Endodermal cell (in vitro differentiated cells): ENCODE results near the gene LYPD5. TPM values are rescaled to one million over a fixed set of nuclear protein-coding genes. Genes with fewer than 3 reads are reported as not detected.

Source experiments
- DNase-seq: peaks from one replicate; pipeline ENCODE4 v3.0.0-alpha.2; 2017
- H3K27ac ChIP-seq: 2 replicates; pipeline ENCODE4 v1.5.1; 2013; ENCODE audit warnings: mild to moderate bottlenecking, low read depth, low read length, moderate library complexity
- H3K27me3 ChIP-seq: 2 replicates; pipeline ENCODE4 v1.6.1; 2013; ENCODE audit warnings: mild to moderate bottlenecking, low read length, moderate library complexity; ENCODE audit not compliant: insufficient read depth, control insufficient read depth, poor library complexity, severe bottlenecking
- H3K36me3 ChIP-seq: 2 replicates; pipeline ENCODE4 v1.7.0; 2013; ENCODE audit warnings: mild to moderate bottlenecking, low read length, moderate library complexity; ENCODE audit not compliant: control insufficient read depth, insufficient read depth
- H3K4me1 ChIP-seq: one replicate; pipeline ENCODE4 v1.7.0; 2013; ENCODE audit warnings: low read length; ENCODE audit not compliant: control insufficient read depth, insufficient read depth
- H3K4me3 ChIP-seq: 2 replicates; pipeline ENCODE4 v1.5.1; 2013; ENCODE audit warnings: mild to moderate bottlenecking, low read length, moderate library complexity
- H3K9ac ChIP-seq: 2 replicates; pipeline ENCODE4 v1.6.1; 2013; ENCODE audit warnings: mild to moderate bottlenecking, low read length, moderate library complexity; ENCODE audit not compliant: poor library complexity, severe bottlenecking; ENCODE audit errors: extremely low read depth
- H3K9me3 ChIP-seq: 2 replicates; pipeline ENCODE4 v1.6.1; 2013; ENCODE audit warnings: mild to moderate bottlenecking, low read length, moderate library complexity; ENCODE audit not compliant: control insufficient read depth
- H3K27ac Mint-ChIP-seq: 2 replicates; pipeline ENCODE4 v1.8.0; 2020; ENCODE audit warnings: mixed read lengths
- H3K27me3 Mint-ChIP-seq: 2 replicates; pipeline ENCODE4 v1.8.0; 2021; ENCODE audit warnings: mild to moderate bottlenecking, mixed read lengths; ENCODE audit not compliant: insufficient read depth
- H3K36me3 Mint-ChIP-seq: 2 replicates; pipeline ENCODE4 v1.8.0; 2020; ENCODE audit warnings: low read depth, mixed read lengths
- H3K4me1 Mint-ChIP-seq: 2 replicates; pipeline ENCODE4 v1.8.0; 2020; ENCODE audit warnings: mixed read lengths
- H3K4me3 Mint-ChIP-seq: 2 replicates; pipeline ENCODE4 v1.8.0; 2020; ENCODE audit warnings: mild to moderate bottlenecking, moderate library complexity, mixed read lengths
- H3K9me3 Mint-ChIP-seq: 2 replicates; pipeline ENCODE4 v1.8.0; 2020; ENCODE audit warnings: mild to moderate bottlenecking, mixed read lengths
- WGBS, 2 experiments: methylation state at CpG; one replicate each; pipeline versions ENCODE4 v1.1.5 to v1.1.7; 2013; ENCODE audit warnings: missing lambda C conversion rate in 2 of 2, mixed read lengths in 1 of 2; ENCODE audit not compliant: insufficient coverage in 1 of 2, insufficient read length in 1 of 2; 5-methylcytosine and 5-hydroxymethylcytosine counted together
- total RNA-seq, 2 donors: library from RNA; stranded (reverse); fragmentation: NEBNext Ultra II Directional in 1 of 2; extraction: Animal tissue kit (Norgen Biotek cat#: 25700) in 1 of 2; gene quantifications; 2 replicates in 1 of 2; 3 replicates in 1 of 2; pipeline ENCODE4 v1.2.1, GENCODE V29; 2021
- TF ChIP-seq, protein P1 (sequence below): fragments of 200-600 bp; sonication (generic); conservative IDR thresholded peaks from 2 replicates; pipeline ENCODE4 v1.5.0; 2021; ENCODE audit warnings: antibody characterized with exemption, mild to moderate bottlenecking

LYPD5 gene
- total RNA-seq, 2 donors from 2014 or later, result 0.11 TPM; not detected in 1

DNA sequence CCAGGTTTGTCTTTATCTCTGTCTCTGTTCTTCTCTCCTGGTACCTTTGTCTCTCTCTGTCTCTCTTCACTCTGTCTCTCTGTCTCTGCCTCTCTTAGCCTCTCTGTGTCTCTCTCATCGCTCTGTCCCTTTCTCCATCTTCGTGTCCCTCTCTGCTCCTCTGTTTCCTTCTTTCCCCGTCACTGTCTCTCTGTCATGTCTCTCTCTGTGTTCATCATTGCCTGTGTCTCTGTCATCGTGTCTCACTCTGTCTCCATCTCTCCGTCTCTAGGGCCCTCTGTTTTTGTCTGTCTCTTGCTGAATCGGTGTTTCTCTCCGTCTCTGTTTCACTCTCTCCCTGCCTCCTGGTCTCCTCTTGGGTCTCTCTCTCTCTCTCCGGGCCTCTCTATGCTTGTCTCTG lies 18.6 kb downstream of the LYPD5 start:
- 91 to 96% methylated on average over 8 of the region's 8 CpGs for WGBS, 2 experiments
- Mint-ChIP-seq H3K4me3 (no peak overlapping the region), H3K4me1 (peaks cover 7% of the 10 kb centered on the region), H3K27ac (no peak overlapping the region), H3K27me3 (peaks cover 32% of the 10 kb centered on the region), H3K36me3 (no peaks in the 10 kb centered on the region), H3K9me3 (no peaks in the 10 kb centered on the region)
- TF ChIP-seq, protein P1, sequence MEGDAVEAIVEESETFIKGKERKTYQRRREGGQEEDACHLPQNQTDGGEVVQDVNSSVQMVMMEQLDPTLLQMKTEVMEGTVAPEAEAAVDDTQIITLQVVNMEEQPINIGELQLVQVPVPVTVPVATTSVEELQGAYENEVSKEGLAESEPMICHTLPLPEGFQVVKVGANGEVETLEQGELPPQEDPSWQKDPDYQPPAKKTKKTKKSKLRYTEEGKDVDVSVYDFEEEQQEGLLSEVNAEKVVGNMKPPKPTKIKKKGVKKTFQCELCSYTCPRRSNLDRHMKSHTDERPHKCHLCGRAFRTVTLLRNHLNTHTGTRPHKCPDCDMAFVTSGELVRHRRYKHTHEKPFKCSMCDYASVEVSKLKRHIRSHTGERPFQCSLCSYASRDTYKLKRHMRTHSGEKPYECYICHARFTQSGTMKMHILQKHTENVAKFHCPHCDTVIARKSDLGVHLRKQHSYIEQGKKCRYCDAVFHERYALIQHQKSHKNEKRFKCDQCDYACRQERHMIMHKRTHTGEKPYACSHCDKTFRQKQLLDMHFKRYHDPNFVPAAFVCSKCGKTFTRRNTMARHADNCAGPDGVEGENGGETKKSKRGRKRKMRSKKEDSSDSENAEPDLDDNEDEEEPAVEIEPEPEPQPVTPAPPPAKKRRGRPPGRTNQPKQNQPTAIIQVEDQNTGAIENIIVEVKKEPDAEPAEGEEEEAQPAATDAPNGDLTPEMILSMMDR, result no peak
- DNase-seq, result no peak
- Histone ChIP-seq H3K9me3 (no peaks in the 10 kb centered on the region), H3K36me3 (no peaks in the 10 kb centered on the region), H3K27me3 (no peaks in the 10 kb centered on the region), H3K27ac (no peak overlapping the region), H3K9ac (no peak overlapping the region), H3K4me3 (no peak overlapping the region), H3K4me1 (no peaks in the 10 kb centered on the region)

GRCh38 chr19:43782689-43783231 lies 19.5 kb downstream of the LYPD5 start:
- Mint-ChIP-seq H3K27me3 (peaks cover 38% of the 10 kb centered on the region), H3K36me3 (no peaks in the 10 kb centered on the region), H3K4me3 (no peak overlapping the region), H3K9me3 (no peaks in the 10 kb centered on the region), H3K4me1 (peaks cover 14% of the 10 kb centered on the region), H3K27ac (no peak overlapping the region)
- Histone ChIP-seq H3K27me3 (no peaks in the 10 kb centered on the region), H3K9me3 (no peaks in the 10 kb centered on the region), H3K9ac (no peak overlapping the region), H3K4me3 (no peak overlapping the region), H3K4me1 (no peaks in the 10 kb centered on the region), H3K27ac (no peak overlapping the region), H3K36me3 (no peaks in the 10 kb centered on the region)
- TF ChIP-seq, protein P1, result no peak
- WGBS, 2 experiments, result 89 to 96% methylated on average over 12 to 24 of the region's 24 CpGs
- no peak for DNase-seq

GRCh38 chr19:43782311-43782660 lies 20.0 kb downstream of the LYPD5 start:
- no peaks in the 10 kb centered on the region for H3K36me3 Mint-ChIP-seq
- peaks cover 14% of the 10 kb centered on the region for H3K4me1 Mint-ChIP-seq
- Histone ChIP-seq H3K4me1 (no peaks in the 10 kb centered on the region), H3K9ac (no peak overlapping the region), H3K9me3 (no peaks in the 10 kb centered on the region), H3K4me3 (no peak overlapping the region), H3K27ac (no peak overlapping the region), H3K27me3 (no peaks in the 10 kb centered on the region), H3K36me3 (no peaks in the 10 kb centered on the region)
- H3K27me3 Mint-ChIP-seq, result peaks cover 42% of the 10 kb centered on the region
- H3K9me3 Mint-ChIP-seq, result no peaks in the 10 kb centered on the region
- no peak overlapping the region for H3K27ac Mint-ChIP-seq
- TF ChIP-seq, protein P1, result no peak
- no peak overlapping the region for H3K4me3 Mint-ChIP-seq
- no peak for DNase-seq
- WGBS, 2 experiments, result 50 to 79% methylated on average over 2 to 8 of the region's 8 CpGs
